ENCODE data around the gene ARHGAP22. TPM values are rescaled to one million over a fixed set of nuclear protein-coding genes. Genes with fewer than 3 reads are reported as not detected.

Gene ARHGAP22
- total and polyA plus RNA-seq, 2 of the 4 experiments (the other 2 are of a cell fraction), result 28.3 to 30.2 TPM

DNA sequence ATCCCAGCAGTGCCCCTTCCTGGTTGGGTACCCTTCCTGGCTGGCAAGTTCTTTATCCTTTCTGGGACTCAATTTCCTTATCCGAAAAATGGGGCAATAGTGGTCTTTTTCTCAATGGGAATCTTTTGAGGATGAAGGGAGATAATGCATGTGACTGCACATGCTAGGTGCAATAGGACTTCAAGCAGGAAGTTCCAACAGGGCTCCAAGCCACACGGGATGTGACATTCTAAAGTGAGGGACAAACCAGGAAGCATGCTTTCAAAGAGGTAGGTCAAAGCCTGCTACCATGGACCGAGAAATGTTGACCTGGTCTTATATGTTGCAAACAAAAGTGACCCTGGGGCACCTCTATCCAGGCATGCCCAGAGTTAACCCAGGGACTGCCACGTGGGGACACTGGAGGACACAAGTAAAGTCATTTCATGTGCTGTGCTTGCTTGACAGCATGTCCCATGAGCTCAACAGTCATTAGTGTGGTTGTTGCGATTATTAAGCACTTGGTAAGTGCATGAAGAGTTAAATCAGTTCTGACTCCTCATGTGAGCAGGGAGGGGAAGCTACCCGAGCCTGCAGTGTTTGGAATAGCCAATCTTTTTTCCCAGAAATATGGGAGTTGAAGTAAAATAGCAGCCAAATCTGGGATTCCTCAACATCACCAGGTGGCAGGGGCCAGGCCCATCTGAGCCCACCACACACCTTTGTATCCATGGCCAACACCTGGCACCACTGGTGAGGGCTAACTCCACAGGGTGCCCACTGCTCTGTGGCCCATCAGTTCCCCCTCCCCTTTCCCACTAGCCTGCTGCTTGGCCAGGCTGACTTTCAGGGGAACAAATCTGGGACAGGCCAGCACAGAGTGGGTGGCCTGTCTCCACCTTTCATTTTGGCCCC is 5.7 kb downstream of the ARHGAP22 start:
- Histone ChIP-seq H3K18ac (ENCODE audit: low read depth, low read length) (no peak overlapping the region), H4K20me1 (ENCODE audit: insufficient read depth, low read length) (peaks cover 23% of the 10 kb centered on the region; the same call in 1 of the 2 replicates), H4K5ac (ENCODE audit: low read depth, low read length) (peak overlapping the region; percentile 10), H2AFZ (replicated peaks; ENCODE audit: low read length, poor library complexity) (no peak overlapping the region), H3K36me3 (ENCODE audit: control insufficient read depth, insufficient read depth, low read length) (peaks cover 1% of the 10 kb centered on the region; the same call in 1 of the 2 replicates), H3K4ac (ENCODE audit: low read depth, low read length) (peak overlapping the region; percentile 43; the same call in 1 of the 2 replicates), H3K4me3 (ENCODE audit: insufficient read depth, low read depth, low read length) (no peak overlapping the region), H2BK120ac (ENCODE audit: low read depth, low read length) (no peak overlapping the region), H3K9me1 (ENCODE audit: insufficient read depth, low read length) (peaks cover 44% of the 10 kb centered on the region), H3K23ac (ENCODE audit: low read depth, low read length) (no peak overlapping the region; the same call in 1 of the 2 replicates), H3K14ac (replicated peaks; ENCODE audit: low read depth, low read length) (peak overlapping the region; percentile 60; the same call in 1 of the 2 replicates), H3K4me1 (ENCODE audit: control insufficient read depth, insufficient read depth, low read length) (peaks cover 34% of the 10 kb centered on the region), H2BK15ac (ENCODE audit: low read depth, low read length) (no peak overlapping the region), H2BK5ac (ENCODE audit: low read depth, low read length, poor library complexity, severe bottlenecking) (peak overlapping the region; percentile 29), H2AK9ac (replicated peaks; ENCODE audit: low read depth, low read length, poor library complexity) (peak overlapping the region; percentile 39), H3K4me2 (ENCODE audit: low read depth, low read length) (no peak overlapping the region), H3K79me1 (ENCODE audit: low read depth in 1 of 2, low read length in 2 of 2) (peaks cover 17 to 92% of the 10 kb centered on the region in 2 experiments; a peak in 3 of 4 replicates), H2AK5ac (ENCODE audit: low read depth, low read length) (peak overlapping the region; percentile 67; the same call in 1 of the 2 replicates), H2BK20ac (ENCODE audit: low read depth, low read length) (no peak overlapping the region), H3K27ac (ENCODE audit: insufficient read depth, low read length) (no peak overlapping the region), H3K9ac (ENCODE audit: low read depth, low read length) (no peak overlapping the region), H3K27me3 (ENCODE audit: control insufficient read depth, insufficient read depth, low read length) (no peaks in the 10 kb centered on the region), H4K8ac (ENCODE audit: low read depth in 2 of 2, low read length in 2 of 2) (no peak overlapping the region; a peak in 1 of 4 replicates), H4K91ac (ENCODE audit: insufficient read depth, low read depth, low read length) (no peak overlapping the region), H3K56ac (ENCODE audit: extremely low read depth, insufficient read depth, low read length) (no peak overlapping the region), H3K9me3 (ENCODE audit: control insufficient read depth, insufficient read depth, low read length) (no peaks in the 10 kb centered on the region)
- dilution Hi-C loops (cut with HindIII; ENCODE audit: low sequenced_read_pairs, unreplicated experiment), result no loop called here
- ChIA-PET POLR2A (ENCODE audit: unreplicated experiment) (no interaction called here), CTCF (interaction anchor here (0.7 kb wide), 1 partner anchor 9 kb away, joined by 3 read pairs; no protein-coding TSS in a partner anchor)
- no TSS peak for BruUV-seq (replicated peaks)
- ATAC-seq (ENCODE audit: low read depth) (no peak), DNase-seq (no peak)
- intact Hi-C loops (cut with micrococcal nuclease), result no loop called here
- in situ Hi-C loops (cut with MboI; ENCODE audit: low sequenced_read_pairs), result no loop called here
- WGBS, 2 experiments (ENCODE audit: extremely low coverage in 2 of 2, insufficient read length in 1 of 2), result 90% methylated on average over 4 of the region's 6 CpGs; no CpG with 5 or more reads in 1 of the 2 experiments
- TF ChIP-seq POLR2A (IDR thresholded peaks at IDR 0.05; ENCODE audit: low read depth, low read length) (no peak), SMC3 (IDR thresholded peaks at IDR 0.05; ENCODE audit: low read depth, low read length) (no peak), MAFK (IDR thresholded peaks at IDR 0.05; ENCODE audit: low read depth, low read length) (no peak), NFE2L2 (IDR thresholded peaks at IDR 0.05; ENCODE audit: low read depth, low read length) (no peak), RFX5 (IDR thresholded peaks at IDR 0.05; ENCODE audit: low read depth, low read length) (no peak), BHLHE40 (IDR thresholded peaks at IDR 0.05; ENCODE audit: low read depth, low read length) (no peak), MXI1 (IDR thresholded peaks at IDR 0.05; ENCODE audit: borderline replicate concordance, low read depth, low read length) (no peak), MAZ (IDR thresholded peaks at IDR 0.05; ENCODE audit: borderline replicate concordance, low read depth, low read length) (no peak), FOS (IDR thresholded peaks at IDR 0.05; ENCODE audit: low read depth, low read length) (no peak), CEBPB (IDR thresholded peaks at IDR 0.05; ENCODE audit: low read depth, low read length) (no peak), RCOR1 (IDR thresholded peaks at IDR 0.05; ENCODE audit: insufficient replicate concordance, low read length) (no peak), CHD1 (IDR thresholded peaks at IDR 0.05; ENCODE audit: low read depth, low read length) (no peak), RAD21 (IDR thresholded peaks at IDR 0.05; ENCODE audit: low read length) (no peak)
- TF ChIP-seq, protein P1, sequence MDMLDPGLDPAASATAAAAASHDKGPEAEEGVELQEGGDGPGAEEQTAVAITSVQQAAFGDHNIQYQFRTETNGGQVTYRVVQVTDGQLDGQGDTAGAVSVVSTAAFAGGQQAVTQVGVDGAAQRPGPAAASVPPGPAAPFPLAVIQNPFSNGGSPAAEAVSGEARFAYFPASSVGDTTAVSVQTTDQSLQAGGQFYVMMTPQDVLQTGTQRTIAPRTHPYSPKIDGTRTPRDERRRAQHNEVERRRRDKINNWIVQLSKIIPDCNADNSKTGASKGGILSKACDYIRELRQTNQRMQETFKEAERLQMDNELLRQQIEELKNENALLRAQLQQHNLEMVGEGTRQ (IDR thresholded peaks at IDR 0.05; ENCODE audit: low read depth, low read length), result no peak
- TF ChIP-seq, protein P2, sequence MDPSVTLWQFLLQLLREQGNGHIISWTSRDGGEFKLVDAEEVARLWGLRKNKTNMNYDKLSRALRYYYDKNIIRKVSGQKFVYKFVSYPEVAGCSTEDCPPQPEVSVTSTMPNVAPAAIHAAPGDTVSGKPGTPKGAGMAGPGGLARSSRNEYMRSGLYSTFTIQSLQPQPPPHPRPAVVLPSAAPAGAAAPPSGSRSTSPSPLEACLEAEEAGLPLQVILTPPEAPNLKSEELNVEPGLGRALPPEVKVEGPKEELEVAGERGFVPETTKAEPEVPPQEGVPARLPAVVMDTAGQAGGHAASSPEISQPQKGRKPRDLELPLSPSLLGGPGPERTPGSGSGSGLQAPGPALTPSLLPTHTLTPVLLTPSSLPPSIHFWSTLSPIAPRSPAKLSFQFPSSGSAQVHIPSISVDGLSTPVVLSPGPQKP (IDR thresholded peaks at IDR 0.05; ENCODE audit: borderline replicate concordance, low read depth, low read length), result no peak

Measured in IMR-90 (cell line).